ENCODE measurements around the gene BMPR2.
A peak's percentile ranks its signal among the peaks of the same experiment; 100 is the strongest.
"Not testable (repeated sequence)": the region's sequence is repeated elsewhere in the genome, so short reads cannot be mapped to it uniquely, and the experiment has no call there.

BMPR2 gene

GRCh38 chr2:202452744-202453143 is 76.6 kb downstream of the BMPR2 start:
- no peak for DNase-seq (ENCODE audit: low spot score)

DNA sequence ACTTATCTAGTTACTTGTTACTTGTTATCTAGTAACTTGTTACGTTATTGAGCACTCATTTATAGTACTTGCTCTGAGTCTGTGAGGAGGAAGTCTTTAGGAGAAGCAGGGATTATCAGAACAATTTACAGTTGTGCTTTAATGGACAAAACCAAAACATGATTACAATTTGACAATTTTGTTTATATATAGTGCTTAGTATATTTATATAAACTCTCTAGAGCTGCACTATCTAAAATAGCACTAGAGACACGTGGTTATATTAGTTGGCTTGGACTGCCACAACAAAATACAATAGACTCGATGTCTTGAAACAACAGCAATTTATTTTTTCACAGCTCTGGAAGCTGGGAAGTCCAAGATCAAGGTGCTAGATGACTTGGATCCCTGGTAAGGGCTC is 78.4 kb downstream of the BMPR2 start:
- DNase-seq (ENCODE audit: low spot score): no peak

DNA sequence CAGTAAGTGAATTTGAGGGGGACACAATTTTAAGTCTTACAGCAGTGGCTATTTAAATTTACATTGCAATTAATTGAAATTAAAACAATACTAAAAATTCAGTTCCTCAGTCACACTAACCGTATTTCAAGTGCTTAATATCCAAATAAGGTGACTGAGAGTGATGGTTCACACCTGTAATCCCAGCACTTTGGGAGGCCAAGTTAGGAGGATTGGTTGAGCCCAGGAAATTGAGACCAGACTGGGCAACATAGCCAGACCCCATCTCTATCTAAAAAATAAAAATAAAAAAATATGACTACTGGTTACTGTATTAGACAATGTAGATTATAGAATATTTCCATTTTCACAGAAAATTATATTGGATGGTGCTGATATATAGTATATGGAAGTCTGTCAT is 79.0 kb downstream of the BMPR2 start:
- DNase-seq (ENCODE audit: low spot score): no peak

- no peak for DNase-seq (ENCODE audit: low spot score)
Measured at GRCh38 chr2:202460119-202460518, 84.0 kb downstream of the BMPR2 start.

- DNase-seq (ENCODE audit: low spot score): no peak
Measured at GRCh38 chr2:202479090-202479489, 103.0 kb downstream of the BMPR2 start.

GRCh38 chr2:202479610-202480009 is 103.5 kb downstream of the BMPR2 start:
- DNase-seq (ENCODE audit: low spot score): no peak

DNA sequence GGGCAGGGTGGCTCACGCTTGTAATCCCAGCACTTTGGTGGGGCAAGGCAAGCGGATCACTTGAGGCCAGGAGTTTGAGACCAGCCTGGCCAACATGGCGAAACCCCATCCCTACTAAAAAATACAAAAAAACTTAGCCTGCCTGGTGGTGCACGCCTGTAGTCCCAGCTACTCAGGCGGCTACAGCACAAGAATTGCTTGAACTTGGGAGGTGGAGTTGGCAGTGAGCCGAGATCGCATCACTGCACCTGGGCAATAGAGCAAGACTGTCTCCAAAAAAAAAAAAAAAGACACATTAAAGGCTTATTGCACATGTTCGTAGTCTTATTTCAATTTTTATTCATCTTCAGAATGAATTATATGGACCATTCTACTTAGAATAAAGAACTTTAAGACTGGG is 110.2 kb downstream of the BMPR2 start:
- DNase-seq (ENCODE audit: low spot score): no peak

DNA sequence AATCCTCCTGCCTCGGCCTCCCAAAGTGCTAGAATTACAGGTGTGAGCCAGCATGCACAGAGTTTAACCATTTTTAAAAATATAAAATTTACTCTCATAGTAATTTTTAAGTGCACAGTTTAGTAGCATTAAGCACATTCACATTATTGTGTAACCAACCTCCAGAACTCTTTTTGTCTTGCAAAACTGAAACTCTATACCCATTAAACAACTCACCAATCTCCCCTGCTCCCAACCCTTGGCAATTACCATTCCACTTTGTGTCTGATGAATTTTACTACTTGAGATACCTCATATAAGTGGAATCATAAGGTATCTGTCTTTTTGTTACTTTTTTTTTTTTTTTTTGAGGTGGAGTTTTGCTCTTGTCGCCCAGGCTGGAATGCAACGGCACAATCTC is 112.5 kb downstream of the BMPR2 start:
- DNase-seq (ENCODE audit: low spot score): no peak

- no peak for DNase-seq (ENCODE audit: low spot score)
Measured at GRCh38 chr2:202490479-202490878, 114.4 kb downstream of the BMPR2 start.

- DNase-seq (ENCODE audit: low spot score): no peak
Measured at GRCh38 chr2:202491514-202491913, 115.4 kb downstream of the BMPR2 start.

DNA sequence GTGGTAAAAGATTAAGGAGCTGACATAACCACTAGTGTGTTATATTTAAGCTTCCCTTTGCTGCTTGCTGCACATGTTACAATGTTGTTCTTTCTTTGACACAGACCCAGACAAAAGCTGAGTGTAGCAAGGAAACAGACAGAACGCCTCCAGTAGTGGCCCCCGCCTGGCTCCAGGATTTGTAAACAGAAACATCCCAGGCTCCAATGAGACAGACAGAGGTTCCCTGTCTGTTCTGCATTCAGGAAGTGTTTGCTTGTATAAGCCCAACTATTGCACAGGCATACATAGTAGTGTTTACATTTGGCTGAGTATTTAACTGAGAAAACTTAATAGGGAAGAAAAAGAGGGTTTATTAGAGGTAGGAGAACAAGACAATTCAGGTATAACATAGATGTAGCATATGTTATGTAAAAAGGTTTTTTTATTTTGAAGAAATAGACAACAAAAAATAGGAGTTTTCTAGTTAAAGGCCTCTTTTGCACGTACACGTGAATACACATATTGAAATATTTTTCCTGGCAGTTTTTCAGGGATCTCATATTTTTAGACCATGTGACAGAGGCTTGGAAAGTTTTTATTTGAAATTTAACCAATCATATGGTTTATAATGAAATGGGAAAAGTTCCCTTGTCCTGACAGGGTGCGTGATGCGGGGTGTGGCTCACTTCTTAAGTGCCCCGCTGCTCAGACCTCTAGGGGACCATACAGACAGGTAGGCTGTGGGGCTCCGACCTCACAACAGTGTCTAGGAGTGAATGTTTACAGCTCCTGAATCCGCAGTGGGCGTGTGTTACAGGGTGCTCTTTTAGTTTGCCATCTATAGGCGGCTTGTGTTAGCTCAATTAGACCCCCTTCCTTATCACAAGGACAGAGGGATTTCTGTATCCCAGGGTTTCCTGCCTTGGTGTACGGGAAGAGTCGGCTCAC is 118.4 kb downstream of the BMPR2 start:
- DNase-seq (ENCODE audit: low spot score): peak; percentile 5

- no peak for DNase-seq (ENCODE audit: low spot score)
Measured at GRCh38 chr2:202495230-202495604, 119.1 kb downstream of the BMPR2 start.

GRCh38 chr2:202496835-202497472 is 120.8 kb downstream of the BMPR2 start:
- DNase-seq (ENCODE audit: low spot score): not testable (repeated sequence)

DNA sequence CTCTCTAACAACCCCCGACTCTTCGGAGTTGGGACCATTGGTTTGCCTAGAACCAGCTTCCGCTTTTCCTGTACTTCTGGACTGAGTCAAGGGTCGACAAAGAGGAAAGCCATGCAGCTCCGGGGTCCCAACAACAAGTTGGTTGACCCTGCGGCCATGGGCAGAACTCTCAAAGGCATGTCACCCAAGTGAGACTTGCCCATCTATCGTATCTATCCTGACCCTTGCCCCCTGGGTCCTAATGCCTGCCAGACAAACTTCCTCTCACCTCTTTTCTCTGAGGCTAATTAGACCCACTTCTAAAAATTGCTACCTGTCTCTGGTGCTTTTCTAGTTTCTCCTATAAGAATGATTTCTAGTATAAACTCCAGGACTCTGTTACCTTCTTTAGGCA is 121.3 kb downstream of the BMPR2 start:
- not testable (repeated sequence) for DNase-seq (ENCODE audit: low spot score)

- not testable (repeated sequence) for DNase-seq (ENCODE audit: low spot score)
Measured at GRCh38 chr2:202499841-202500240, 123.7 kb downstream of the BMPR2 start.

DNA sequence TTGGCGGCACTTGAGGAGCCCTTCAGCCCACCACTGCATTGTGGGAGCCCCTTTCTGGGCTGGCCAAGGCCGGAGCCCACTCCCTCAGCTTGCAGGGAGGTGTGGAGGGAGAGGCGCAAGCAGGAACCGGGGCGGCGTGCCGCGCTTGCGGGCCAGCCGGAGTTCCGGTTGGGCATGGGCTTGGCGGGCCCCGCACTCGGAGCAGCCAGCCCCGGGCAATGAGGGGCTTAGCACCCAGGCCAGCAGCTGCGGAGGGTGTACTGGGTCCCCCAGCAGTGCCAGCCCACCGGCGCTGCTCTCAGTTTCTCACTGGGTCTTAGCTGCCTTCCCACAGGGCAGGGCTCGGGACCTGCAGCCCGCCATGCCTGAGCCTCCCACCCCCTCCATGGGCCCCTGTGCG is 127.1 kb downstream of the BMPR2 start:
- not testable (repeated sequence) for DNase-seq (ENCODE audit: low spot score)

- no peak for DNase-seq (ENCODE audit: low spot score)
Measured at GRCh38 chr2:202508686-202509085, 132.6 kb downstream of the BMPR2 start.

DNA sequence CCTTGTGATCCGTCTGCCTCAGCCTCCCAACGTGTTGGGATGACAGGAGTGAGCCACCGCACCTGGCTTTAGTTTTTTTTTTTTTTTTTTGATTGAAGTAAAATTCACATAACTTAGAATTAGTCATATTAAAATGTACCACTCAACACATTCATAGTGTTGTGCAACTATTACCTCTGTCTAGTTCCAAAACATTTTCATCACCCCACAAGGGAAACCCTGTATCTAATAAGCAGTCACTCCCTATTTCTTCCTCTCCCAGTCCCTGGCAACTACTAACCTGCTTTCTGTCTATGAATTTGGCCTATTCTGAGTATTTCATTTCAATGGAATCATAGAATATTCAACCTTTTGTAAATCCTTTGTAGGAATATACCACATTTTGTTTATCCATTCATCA is 134.8 kb downstream of the BMPR2 start:
- DNase-seq (ENCODE audit: low spot score): no peak

- DNase-seq (ENCODE audit: low spot score): no peak
Measured at GRCh38 chr2:202512176-202512575, 136.0 kb downstream of the BMPR2 start.

DNA sequence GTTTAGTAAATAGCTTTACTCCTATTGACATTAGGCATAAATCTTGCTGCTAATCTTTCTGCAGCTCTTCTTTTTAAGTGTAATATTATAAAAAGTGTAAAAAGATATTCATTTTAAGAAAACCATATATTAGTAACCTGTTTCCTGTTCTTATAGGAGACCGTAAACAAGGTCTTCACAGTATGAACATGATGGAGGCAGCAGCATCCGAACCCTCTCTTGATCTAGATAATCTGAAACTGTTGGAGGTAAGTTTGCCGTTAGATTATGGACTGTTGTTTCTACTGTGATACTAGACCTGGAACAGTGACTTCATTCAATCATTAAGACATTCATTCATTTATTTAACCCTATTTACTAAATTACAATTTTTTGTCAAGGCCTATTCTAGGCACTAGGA is 138.6 kb downstream of the BMPR2 start:
- no peak for DNase-seq (ENCODE audit: low spot score)

GRCh38 chr2:202519453-202519852 is 143.3 kb downstream of the BMPR2 start:
- DNase-seq (ENCODE audit: low spot score): no peak

GRCh38 chr2:202521470-202521869 is 145.3 kb downstream of the BMPR2 start:
- no peak for DNase-seq (ENCODE audit: low spot score)

DNA sequence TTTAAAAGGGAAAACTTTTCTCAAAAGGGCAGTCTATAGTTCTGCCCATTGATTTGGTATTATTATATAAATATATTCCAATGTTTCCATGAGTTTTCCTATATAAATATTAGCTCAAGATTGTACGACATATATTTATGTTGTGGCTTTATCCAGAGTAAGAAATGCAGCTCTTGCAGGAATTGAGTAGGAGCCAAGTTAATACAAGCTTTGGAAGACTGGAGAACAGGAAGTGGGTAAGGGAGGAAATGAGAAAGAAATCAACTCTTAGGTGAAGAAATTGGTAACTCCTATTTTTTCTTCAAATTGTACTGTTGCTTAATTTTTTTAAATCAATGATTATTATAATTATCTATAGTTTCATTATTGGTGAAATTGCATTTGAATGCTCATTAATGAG is 153.3 kb downstream of the BMPR2 start:
- no peak for DNase-seq (ENCODE audit: low spot score)

DNA sequence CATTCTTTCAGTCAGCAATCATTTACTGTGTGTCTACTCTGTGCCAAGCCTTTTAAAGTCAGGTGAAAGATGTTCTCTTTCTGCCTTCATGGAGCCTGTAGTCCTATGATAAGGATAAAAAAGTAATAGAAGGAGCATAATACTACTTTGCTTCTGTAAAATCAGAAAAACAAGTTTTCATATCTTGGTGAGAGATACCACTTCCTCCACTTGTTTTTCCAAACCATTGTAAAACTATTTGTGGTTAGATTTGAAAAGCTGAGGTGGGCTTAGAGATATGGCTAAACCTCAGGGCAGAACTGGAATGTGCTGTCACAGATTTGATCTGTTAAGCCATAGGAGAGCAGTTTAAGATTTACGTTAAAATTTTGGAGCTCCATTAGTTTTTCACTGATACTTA is 153.9 kb downstream of the BMPR2 start:
- no peak for DNase-seq (ENCODE audit: low spot score)

All from iPS-NIHi11 (cell line).